ENCODE data around the gene SORCS2.

DNA sequence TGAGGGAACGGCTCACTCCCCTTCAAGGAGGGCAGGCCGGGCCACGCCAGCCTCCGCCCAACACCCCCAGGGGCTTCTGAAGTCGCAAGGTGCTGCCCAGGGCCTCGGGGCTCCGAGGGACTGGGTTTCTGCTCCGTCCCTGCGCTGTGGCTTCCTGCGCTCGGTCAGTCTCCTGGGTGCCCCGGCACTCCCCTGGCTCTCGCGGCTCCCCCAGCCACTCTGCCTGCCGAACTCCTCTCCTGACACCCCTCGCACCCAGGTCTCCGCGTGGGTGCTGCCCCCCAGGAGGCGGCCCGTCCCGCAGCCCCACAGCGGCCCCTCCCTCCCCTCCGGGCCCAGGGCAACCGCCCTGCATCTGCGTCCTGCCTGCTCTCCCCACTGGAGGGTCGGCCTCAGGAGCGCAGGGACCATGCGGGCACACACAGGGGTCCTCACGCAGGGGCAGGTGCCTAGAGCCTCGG, 595.4 kb downstream of the SORCS2 start:
- TF ChIP-seq CTCF (IDR thresholded peaks at IDR 0.05; ENCODE audit: poor library complexity, severe bottlenecking), result no peak
- no peak for TF ChIP-seq EZH2 (IDR thresholded peaks at IDR 0.05; ENCODE audit: borderline replicate concordance, insufficient read depth, low read length, poor library complexity, severe bottlenecking)
- TF ChIP-seq TAF1 (IDR thresholded peaks at IDR 0.05; ENCODE audit: low read depth), result no peak
- TF ChIP-seq EP300 (conservative IDR thresholded peaks at IDR 0.05; ENCODE audit: poor library complexity, severe bottlenecking), result no peak
- TF ChIP-seq POLR2AphosphoS5 (IDR thresholded peaks at IDR 0.05), result no peak
- no peak for TF ChIP-seq MXI1 (conservative IDR thresholded peaks at IDR 0.05; ENCODE audit: poor library complexity, severe bottlenecking)
- no peak for TF ChIP-seq RAD21 (conservative IDR thresholded peaks at IDR 0.05)
- TF ChIP-seq, protein P1, sequence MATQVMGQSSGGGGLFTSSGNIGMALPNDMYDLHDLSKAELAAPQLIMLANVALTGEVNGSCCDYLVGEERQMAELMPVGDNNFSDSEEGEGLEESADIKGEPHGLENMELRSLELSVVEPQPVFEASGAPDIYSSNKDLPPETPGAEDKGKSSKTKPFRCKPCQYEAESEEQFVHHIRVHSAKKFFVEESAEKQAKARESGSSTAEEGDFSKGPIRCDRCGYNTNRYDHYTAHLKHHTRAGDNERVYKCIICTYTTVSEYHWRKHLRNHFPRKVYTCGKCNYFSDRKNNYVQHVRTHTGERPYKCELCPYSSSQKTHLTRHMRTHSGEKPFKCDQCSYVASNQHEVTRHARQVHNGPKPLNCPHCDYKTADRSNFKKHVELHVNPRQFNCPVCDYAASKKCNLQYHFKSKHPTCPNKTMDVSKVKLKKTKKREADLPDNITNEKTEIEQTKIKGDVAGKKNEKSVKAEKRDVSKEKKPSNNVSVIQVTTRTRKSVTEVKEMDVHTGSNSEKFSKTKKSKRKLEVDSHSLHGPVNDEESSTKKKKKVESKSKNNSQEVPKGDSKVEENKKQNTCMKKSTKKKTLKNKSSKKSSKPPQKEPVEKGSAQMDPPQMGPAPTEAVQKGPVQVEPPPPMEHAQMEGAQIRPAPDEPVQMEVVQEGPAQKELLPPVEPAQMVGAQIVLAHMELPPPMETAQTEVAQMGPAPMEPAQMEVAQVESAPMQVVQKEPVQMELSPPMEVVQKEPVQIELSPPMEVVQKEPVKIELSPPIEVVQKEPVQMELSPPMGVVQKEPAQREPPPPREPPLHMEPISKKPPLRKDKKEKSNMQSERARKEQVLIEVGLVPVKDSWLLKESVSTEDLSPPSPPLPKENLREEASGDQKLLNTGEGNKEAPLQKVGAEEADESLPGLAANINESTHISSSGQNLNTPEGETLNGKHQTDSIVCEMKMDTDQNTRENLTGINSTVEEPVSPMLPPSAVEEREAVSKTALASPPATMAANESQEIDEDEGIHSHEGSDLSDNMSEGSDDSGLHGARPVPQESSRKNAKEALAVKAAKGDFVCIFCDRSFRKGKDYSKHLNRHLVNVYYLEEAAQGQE (IDR thresholded peaks at IDR 0.05; ENCODE audit: borderline replicate concordance), result no peak

Data from neural cell (in vitro differentiated cells).